Measurements from ENCODE around the gene PCGF1. TPM values are rescaled to one million over a fixed set of nuclear protein-coding genes. Genes with fewer than 3 reads are reported as not detected.
"Not testable (repeated sequence)": the region's sequence is repeated elsewhere in the genome, so short reads cannot be mapped to it uniquely, and the experiment has no call there.

PCGF1 gene
- total and polyA plus RNA-seq, 4 donors = 8.0 to 17.5 (median 14.6) TPM

DNA sequence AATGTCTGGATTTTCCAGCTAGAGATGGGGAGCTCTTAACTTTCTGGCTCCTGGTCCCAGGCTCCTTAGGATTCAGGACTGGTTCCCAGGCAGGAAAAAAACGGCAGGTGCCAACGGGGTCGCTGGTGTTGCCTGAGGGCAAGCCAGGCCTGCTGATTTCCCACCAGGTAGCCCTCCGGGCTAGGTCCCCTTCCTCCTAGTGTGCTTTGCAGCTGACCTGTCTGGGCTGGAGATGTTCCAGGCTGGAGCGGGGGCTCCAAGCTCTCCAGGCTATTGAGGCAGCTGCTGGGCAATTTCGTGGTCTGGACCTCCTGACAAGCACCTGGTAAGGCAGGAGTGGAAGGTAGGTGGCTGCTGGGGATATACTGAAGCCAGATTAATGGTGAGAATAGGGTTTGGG is 33.0 kb downstream of the PCGF1 start:
- no peaks in the 10 kb centered on the region for H3K27me3 ChIP-seq (ENCODE audit: control insufficient read depth in 1 of 2, insufficient read depth in 2 of 2, low read length in 1 of 2)
- no peak overlapping the region for H3K4me3 ChIP-seq (ENCODE audit: low read length in 2 of 2)
- 90 to 91% methylated on average over 6 of the region's 6 CpGs for WGBS, 2 donors
- peaks cover 0 to 2% of the 10 kb centered on the region in 2 donors for H3K36me3 ChIP-seq (ENCODE audit: control insufficient read depth in 1 of 2, insufficient read depth in 2 of 2, low read length in 1 of 2)
- no peaks in the 10 kb centered on the region for H3K4me1 ChIP-seq (ENCODE audit: control insufficient read depth in 1 of 2, insufficient read depth in 2 of 2, low read length in 2 of 2)
- ATAC-seq (ENCODE audit: low FRiP score) = no peak
- no peak overlapping the region for H3K27ac ChIP-seq (ENCODE audit: low read depth in 1 of 2, low read length in 2 of 2)
- no peaks in the 10 kb centered on the region for H3K9me3 ChIP-seq (ENCODE audit: control insufficient read depth, low read length)
- peak; percentile 40 to 67 for DNase-seq
- intact Hi-C loops (cut with DNase I) = no loop called here

DNA sequence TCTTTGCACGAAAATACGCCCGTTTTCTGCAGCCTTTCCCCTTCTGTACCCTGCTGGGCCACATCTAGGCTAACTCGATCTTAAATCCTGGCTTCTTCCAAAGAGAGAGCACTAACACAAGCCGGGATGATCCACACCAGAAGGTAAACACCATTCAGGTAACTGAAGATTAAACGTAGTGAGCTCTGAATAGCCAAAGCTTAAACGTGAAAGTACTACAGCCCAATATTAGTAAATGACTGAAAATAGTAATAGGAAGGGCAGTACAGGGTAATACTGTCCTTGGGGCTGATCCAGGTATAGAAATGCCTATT is 34.6 kb downstream of the PCGF1 start:
- Histone ChIP-seq H3K27ac (ENCODE audit: low read depth in 1 of 2, low read length in 2 of 2) (peak overlapping the region; percentile 80 to 91), H3K4me1 (ENCODE audit: control insufficient read depth in 1 of 2, insufficient read depth in 2 of 2, low read length in 2 of 2) (no peaks in the 10 kb centered on the region), H3K27me3 (ENCODE audit: control insufficient read depth in 1 of 2, insufficient read depth in 2 of 2, low read length in 1 of 2) (no peaks in the 10 kb centered on the region), H3K4me3 (ENCODE audit: low read length in 2 of 2) (peak overlapping the region; percentile 29 to 86), H3K36me3 (ENCODE audit: control insufficient read depth in 1 of 2, insufficient read depth in 2 of 2, low read length in 1 of 2) (peaks cover 0 to 2% of the 10 kb centered on the region in 2 donors), H3K9me3 (ENCODE audit: control insufficient read depth, low read length) (no peaks in the 10 kb centered on the region)
- DNase-seq = no peak
- peak; percentile 27 for ATAC-seq (ENCODE audit: low FRiP score)
- intact Hi-C loops (cut with DNase I) = no loop called here
- 9 to 11% methylated on average over 7 of the region's 7 CpGs for WGBS, 2 donors

DNA sequence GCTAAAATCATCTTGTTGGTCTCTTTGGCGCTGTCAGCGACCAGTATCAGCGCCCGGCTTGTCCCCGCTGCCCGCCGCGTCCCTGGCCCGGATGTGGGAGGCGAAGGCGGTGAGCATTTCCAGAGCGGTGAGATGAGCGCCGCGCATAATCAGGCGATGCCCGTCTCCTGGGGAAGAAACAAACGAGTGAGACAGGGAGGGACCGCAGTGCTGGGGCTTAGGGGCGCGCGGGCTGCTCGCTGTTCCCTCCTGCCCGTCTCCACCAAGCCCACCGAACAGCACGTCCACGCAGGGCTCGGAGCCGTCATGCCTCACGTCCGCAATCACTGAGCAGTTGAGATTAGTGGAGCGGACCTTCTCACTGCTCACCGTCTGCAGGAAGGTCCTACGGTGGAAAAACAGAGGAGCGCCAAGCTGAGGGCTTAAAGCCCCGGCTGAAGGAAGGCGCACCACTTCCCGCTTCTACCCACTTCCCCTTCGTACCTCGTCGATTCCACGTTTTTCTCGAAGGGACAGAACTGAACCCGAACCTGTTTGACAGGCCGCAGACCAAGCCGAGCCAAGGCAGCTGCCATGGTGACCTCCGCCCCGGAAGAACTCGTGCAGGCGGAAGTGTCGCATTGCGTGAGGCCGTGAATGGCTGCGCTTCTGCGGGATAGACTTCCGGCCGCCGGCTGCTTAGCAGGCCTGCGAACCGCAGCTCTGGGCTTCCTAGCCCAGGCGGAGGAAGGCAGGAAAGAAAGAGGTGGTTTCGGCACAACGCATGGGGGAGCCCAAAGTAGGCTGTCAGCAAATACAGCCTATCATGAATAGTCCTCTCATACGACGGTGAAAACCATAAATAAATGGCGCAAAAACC is 35.2 kb downstream of the PCGF1 start, which contains the start of gene MRPL53:
MRPL53 (minus strand) TSS at position 595 of the 859 bp plus-strand sequence; CDS start at position 575, 20 bp downstream.
- no peaks in the 10 kb centered on the region for H3K9me3 ChIP-seq (ENCODE audit: control insufficient read depth, low read length)
- peaks cover 0 to 2% of the 10 kb centered on the region in 2 donors for H3K36me3 ChIP-seq (ENCODE audit: control insufficient read depth in 1 of 2, insufficient read depth in 2 of 2, low read length in 1 of 2)
- intact Hi-C loops (cut with DNase I) = no loop called here
- no peaks in the 10 kb centered on the region for H3K27me3 ChIP-seq (ENCODE audit: control insufficient read depth in 1 of 2, insufficient read depth in 2 of 2, low read length in 1 of 2)
- WGBS, 2 donors = 0 to 1% methylated on average over 66 of the region's 66 CpGs
- peak within 1 kb of the TSS; percentile 80 to 97 for H3K27ac ChIP-seq (ENCODE audit: low read depth in 1 of 2, low read length in 2 of 2)
- H3K4me3 ChIP-seq (ENCODE audit: low read length in 2 of 2) = peak within 1 kb of the TSS; percentile 29 to 86
- peak; percentile 96 for ATAC-seq (ENCODE audit: low FRiP score)
- no peaks in the 10 kb centered on the region for H3K4me1 ChIP-seq (ENCODE audit: control insufficient read depth in 1 of 2, insufficient read depth in 2 of 2, low read length in 2 of 2)
- peak; percentile 97 to 99 for DNase-seq

DNA sequence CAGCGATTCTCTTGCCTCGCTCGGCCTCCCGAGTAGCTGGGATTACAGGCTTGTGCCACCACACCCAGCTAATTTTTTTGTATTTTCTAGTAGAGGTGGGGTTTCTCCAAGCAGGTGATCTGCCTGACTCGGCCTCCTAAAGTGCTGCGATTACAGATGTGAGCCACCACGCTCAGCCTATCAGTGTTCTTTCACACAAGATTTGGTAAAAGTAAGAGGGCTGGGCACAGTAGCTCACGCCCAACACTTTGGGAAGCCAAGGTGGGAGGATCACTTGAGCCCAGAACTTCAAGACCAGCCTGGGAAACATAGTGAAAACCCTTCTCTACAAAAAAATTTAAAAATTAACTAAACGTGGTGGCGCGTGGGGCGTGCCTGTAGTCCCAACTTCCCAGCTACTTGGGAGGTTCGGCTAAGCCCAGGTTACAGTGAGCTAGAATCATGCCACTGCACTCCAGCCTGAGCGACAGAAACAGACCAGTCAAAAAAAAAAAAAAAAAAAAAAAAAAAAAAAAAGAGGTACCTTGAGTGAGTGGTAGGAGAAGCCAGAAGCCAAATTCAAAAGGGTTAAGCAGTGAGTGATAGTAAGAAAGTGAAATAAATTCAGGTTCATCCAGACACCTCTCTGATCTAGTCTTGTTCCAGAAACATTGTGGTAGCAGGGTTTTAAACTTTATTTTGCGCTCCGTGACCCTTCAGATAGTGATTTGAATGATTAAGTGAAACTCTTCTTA is 36.0 kb downstream of the PCGF1 start:
- no peaks in the 10 kb centered on the region for H3K9me3 ChIP-seq (ENCODE audit: control insufficient read depth, low read length)
- H3K27ac ChIP-seq (ENCODE audit: low read depth in 1 of 2, low read length in 2 of 2) = peak overlapping the region; percentile 10 to 97
- peak overlapping the region; percentile 29 to 82 for H3K4me3 ChIP-seq (ENCODE audit: low read length in 2 of 2)
- H3K4me1 ChIP-seq (ENCODE audit: control insufficient read depth in 1 of 2, insufficient read depth in 2 of 2, low read length in 2 of 2) = no peaks in the 10 kb centered on the region
- DNase-seq (peak; percentile 34 to 61), ATAC-seq (ENCODE audit: low FRiP score) (no peak)
- 55 to 56% methylated on average over 16 of the region's 16 CpGs for WGBS, 2 donors
- no peaks in the 10 kb centered on the region for H3K27me3 ChIP-seq (ENCODE audit: control insufficient read depth in 1 of 2, insufficient read depth in 2 of 2, low read length in 1 of 2)
- intact Hi-C loops (cut with DNase I) = no loop called here
- H3K36me3 ChIP-seq (ENCODE audit: control insufficient read depth in 1 of 2, insufficient read depth in 2 of 2, low read length in 1 of 2) = peaks cover 0 to 2% of the 10 kb centered on the region in 2 donors

DNA sequence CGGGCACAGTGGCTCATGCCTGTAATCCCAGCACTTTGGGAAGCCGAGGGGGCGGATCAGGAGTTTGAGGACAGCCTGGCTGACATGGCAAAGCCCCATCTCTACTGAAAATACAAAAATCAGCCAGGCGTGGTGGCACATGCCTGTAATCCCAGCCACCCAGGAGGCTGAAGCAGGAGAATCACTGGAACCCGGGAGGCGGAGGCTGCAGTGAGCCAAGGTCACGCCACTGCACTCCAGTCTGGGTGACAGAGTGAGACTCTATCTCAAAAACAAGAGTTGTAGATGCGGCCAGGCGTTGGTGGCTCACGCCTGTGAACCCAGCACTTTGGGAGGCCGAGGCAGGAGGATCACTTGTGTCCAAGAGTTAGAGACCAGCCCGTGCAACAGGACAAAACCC is 36.8 kb downstream of the PCGF1 start:
- peak; percentile 21 to 63 for DNase-seq
- H3K4me3 ChIP-seq (ENCODE audit: low read length in 2 of 2); intact Hi-C loops (cut with DNase I); H3K9me3 ChIP-seq (ENCODE audit: control insufficient read depth, low read length); H3K4me1 ChIP-seq (ENCODE audit: control insufficient read depth in 1 of 2, insufficient read depth in 2 of 2, low read length in 2 of 2); H3K36me3 ChIP-seq (ENCODE audit: control insufficient read depth in 1 of 2, insufficient read depth in 2 of 2, low read length in 1 of 2); ATAC-seq (ENCODE audit: low FRiP score); H3K27me3 ChIP-seq (ENCODE audit: control insufficient read depth in 1 of 2, insufficient read depth in 2 of 2, low read length in 1 of 2); H3K27ac ChIP-seq (ENCODE audit: low read depth in 1 of 2, low read length in 2 of 2): not testable (repeated sequence)
- 93 to 94% methylated on average over 12 of the region's 12 CpGs for WGBS, 2 donors

DNA sequence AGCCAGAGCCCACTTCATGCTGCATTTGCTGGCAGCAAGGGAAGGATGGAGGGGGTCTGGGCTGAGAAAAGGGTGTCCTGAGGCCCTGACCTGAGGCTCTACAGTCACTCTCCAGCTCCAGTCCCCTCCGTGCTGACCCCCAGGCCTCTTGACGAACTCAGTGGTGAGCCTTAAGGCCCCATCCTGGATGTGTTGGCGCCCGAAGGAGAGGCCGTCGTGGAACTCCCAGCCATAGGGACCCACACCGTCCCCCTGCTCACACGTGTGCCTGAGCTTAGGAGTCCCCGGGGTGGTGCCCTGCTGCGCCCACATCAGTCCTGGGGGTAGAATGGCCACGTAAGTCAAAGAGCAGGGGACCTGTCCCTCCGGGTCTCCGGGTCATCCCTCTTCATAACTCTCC is 43.1 kb downstream of the PCGF1 start:
- no peak for ATAC-seq (ENCODE audit: low FRiP score)
- intact Hi-C loops (cut with DNase I) = no loop called here
- peak overlapping the region in 1 of 2 donors; percentile 34 for H3K27ac ChIP-seq (ENCODE audit: low read depth in 1 of 2, low read length in 2 of 2)
- no peaks in the 10 kb centered on the region for H3K36me3 ChIP-seq (ENCODE audit: control insufficient read depth in 1 of 2, insufficient read depth in 2 of 2, low read length in 1 of 2)
- H3K9me3 ChIP-seq (ENCODE audit: control insufficient read depth, low read length) = no peaks in the 10 kb centered on the region
- no peaks in the 10 kb centered on the region for H3K4me1 ChIP-seq (ENCODE audit: control insufficient read depth in 1 of 2, insufficient read depth in 2 of 2, low read length in 2 of 2)
- DNase-seq = peak; percentile 46
- WGBS, 2 donors = 3% methylated on average over 13 of the region's 13 CpGs
- H3K27me3 ChIP-seq (ENCODE audit: control insufficient read depth in 1 of 2, insufficient read depth in 2 of 2, low read length in 1 of 2) = no peaks in the 10 kb centered on the region
- peak overlapping the region; percentile 52 to 74 for H3K4me3 ChIP-seq (ENCODE audit: low read length in 2 of 2)

DNA sequence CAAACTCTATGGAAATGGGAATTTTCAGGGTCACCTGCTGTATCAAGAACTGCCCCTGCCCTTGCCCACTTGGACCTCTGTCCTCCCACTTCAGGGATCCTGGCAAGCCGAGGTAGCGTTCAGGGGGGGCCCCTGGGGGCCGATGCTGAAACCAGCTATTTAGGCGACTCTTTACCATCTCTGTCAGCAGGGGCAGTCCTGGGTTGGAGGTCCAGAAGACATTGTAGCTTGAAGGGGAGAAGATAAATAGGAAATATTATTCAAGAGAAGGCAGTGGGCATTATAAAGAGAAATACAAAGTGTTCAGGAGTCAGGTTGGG is 44.7 kb downstream of the PCGF1 start:
- Histone ChIP-seq H3K27me3 (ENCODE audit: control insufficient read depth in 1 of 2, insufficient read depth in 2 of 2, low read length in 1 of 2) (no peaks in the 10 kb centered on the region), H3K27ac (ENCODE audit: low read depth in 1 of 2, low read length in 2 of 2) (no peak overlapping the region), H3K9me3 (ENCODE audit: control insufficient read depth, low read length) (no peaks in the 10 kb centered on the region), H3K4me1 (ENCODE audit: control insufficient read depth in 1 of 2, insufficient read depth in 2 of 2, low read length in 2 of 2) (no peaks in the 10 kb centered on the region), H3K4me3 (ENCODE audit: low read length in 2 of 2) (no peak overlapping the region), H3K36me3 (ENCODE audit: control insufficient read depth in 1 of 2, insufficient read depth in 2 of 2, low read length in 1 of 2) (no peaks in the 10 kb centered on the region)
- WGBS, 2 donors = 71 to 75% methylated on average over 4 of the region's 4 CpGs
- peak in 1 of 2 donors; percentile 66 for DNase-seq
- no peak for ATAC-seq (ENCODE audit: low FRiP score)
- intact Hi-C loops (cut with DNase I) = no loop called here

DNA sequence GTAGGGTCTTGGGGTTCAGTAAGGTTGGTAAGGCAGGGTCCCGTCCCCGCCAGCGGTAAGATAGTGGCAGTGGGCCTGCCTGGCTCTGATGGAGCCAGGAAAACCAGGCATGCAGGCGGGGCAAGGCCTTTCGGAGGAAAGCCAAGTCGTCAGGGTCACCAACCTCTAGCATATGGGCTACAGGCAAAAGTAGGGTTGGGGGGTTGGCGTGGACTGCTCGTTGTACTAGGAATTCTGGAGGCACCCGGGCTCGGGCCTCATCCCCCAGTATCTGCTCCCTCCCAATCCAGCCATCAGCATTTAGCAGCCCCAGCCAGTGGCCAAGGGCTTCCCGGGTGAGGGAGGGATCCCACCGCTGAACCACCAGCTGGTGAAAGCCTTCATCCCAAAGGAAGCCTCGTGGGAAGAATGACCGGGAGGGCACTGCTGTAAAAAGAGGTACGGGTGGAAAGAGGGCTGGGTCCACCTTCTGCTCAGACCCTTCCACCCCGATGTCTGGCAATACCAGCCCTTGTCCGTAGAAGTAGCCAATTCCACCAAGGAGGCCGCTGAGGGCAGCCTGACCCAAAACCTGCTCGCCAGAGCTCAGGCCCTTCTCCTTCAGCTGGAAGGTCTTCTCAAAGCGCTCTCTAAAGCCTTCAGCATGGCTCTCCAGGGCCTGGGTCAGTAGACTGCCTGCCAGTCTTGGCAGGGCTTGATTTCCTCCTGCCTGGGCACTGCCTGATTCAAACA is 45.3 kb downstream of the PCGF1 start:
- H3K4me1 ChIP-seq (ENCODE audit: control insufficient read depth in 1 of 2, insufficient read depth in 2 of 2, low read length in 2 of 2) = no peaks in the 10 kb centered on the region
- WGBS, 2 donors = 86% methylated on average over 20 of the region's 20 CpGs
- intact Hi-C loops (cut with DNase I) = no loop called here
- no peaks in the 10 kb centered on the region for H3K36me3 ChIP-seq (ENCODE audit: control insufficient read depth in 1 of 2, insufficient read depth in 2 of 2, low read length in 1 of 2)
- H3K9me3 ChIP-seq (ENCODE audit: control insufficient read depth, low read length) = no peaks in the 10 kb centered on the region
- H3K27ac ChIP-seq (ENCODE audit: low read depth in 1 of 2, low read length in 2 of 2) = no peak overlapping the region
- ATAC-seq (ENCODE audit: low FRiP score) = no peak
- DNase-seq = peak; percentile 44 to 62
- H3K27me3 ChIP-seq (ENCODE audit: control insufficient read depth in 1 of 2, insufficient read depth in 2 of 2, low read length in 1 of 2) = no peaks in the 10 kb centered on the region
- no peak overlapping the region for H3K4me3 ChIP-seq (ENCODE audit: low read length in 2 of 2)

Measured in aorta (tissue), 5 donors.